H1 (cell line): ENCODE measurements around the gene FBXO21. TPM values are rescaled to one million over a fixed set of nuclear protein-coding genes. Genes with fewer than 3 reads are reported as not detected.

Experiments used
- CTCF ChIA-PET: fragments of 300-600 bp; sonication (Branson Sonifier 250); formaldehyde crosslinking; loops from one replicate; lab custom pipeline; 2021; ENCODE audit not compliant: partially characterized antibody; lab: Charles Lee
- POLR2A ChIA-PET: fragments of 300-600 bp; sonication (Branson Sonifier 250); formaldehyde crosslinking; loops from one replicate; lab custom pipeline; 2021; ENCODE audit warnings: inconsistent platforms; ENCODE audit not compliant: partially characterized antibody; lab: Charles Lee
- DNase-seq, 2 experiments: peaks; one replicate each; pipeline versions ENCODE4 v3.0.0 to v3.0.0-alpha.2; 2010 to 2022; ENCODE audit warnings: low spot score in 2 of 2, low read depth in 1 of 2, mixed read lengths in 1 of 2
- FAIRE-seq: peaks from 2 replicates; lab custom pipeline; 2011; peaks lifted over from hg19 to GRCh38; lab: Jason Lieb, UNC
- H2AFZ ChIP-seq: 2 replicates; pipeline ENCODE4 v1.8.1; 2012; ENCODE audit warnings: low read length, inconsistent platforms
- H2AK5ac ChIP-seq: 2 replicates; pipeline ENCODE4 v1.6.1; 2013; ENCODE audit warnings: low read depth, low read length
- H2BK120ac ChIP-seq: replicated peaks from 2 replicates; pipeline ENCODE3; 2013; ENCODE audit warnings: low read depth, low read length, inconsistent platforms
- H2BK12ac ChIP-seq: 2 replicates; pipeline ENCODE4 v1.6.1; 2013; ENCODE audit warnings: low read depth, low read length
- H2BK15ac ChIP-seq: 2 replicates; pipeline ENCODE4 v1.6.1; 2013; ENCODE audit warnings: low read length
- H2BK20ac ChIP-seq: 2 replicates; pipeline ENCODE4 v1.6.1; 2013; ENCODE audit warnings: low read length
- H2BK5ac ChIP-seq: 2 replicates; pipeline ENCODE4 v1.6.1; 2013; ENCODE audit warnings: low read depth, low read length
- H3K14ac ChIP-seq: 2 replicates; pipeline ENCODE4 v1.6.1; 2013; ENCODE audit warnings: inconsistent platforms; ENCODE audit not compliant: insufficient read length
- H3K18ac ChIP-seq: 2 replicates; pipeline ENCODE4 v1.6.1; 2013; ENCODE audit warnings: low read length; ENCODE audit errors: extremely low read depth
- H3K23ac ChIP-seq: 2 replicates; pipeline ENCODE4 v1.6.1; 2013; ENCODE audit warnings: inconsistent platforms; ENCODE audit not compliant: insufficient read length
- H3K23me2 ChIP-seq: 2 replicates; pipeline ENCODE4 v1.6.1; 2013; ENCODE audit warnings: low read depth, low read length
- H3K27ac ChIP-seq: 2 replicates; pipeline ENCODE4 v1.6.1; 2011; ENCODE audit warnings: low read depth, low read length, inconsistent platforms
- H3K27me3 ChIP-seq, 4 experiments: replicated peaks in 1 of 4; 1 replicate in 1 of 4; 2 replicates in 3 of 4; pipeline versions ENCODE4 v1.6.1 to v1.8.1; 2011 to 2013; ENCODE audit warnings: low read length in 3 of 4, mild to moderate bottlenecking in 3 of 4, inconsistent platforms in 2 of 4, mixed read lengths in 2 of 4, moderate library complexity in 1 of 4; ENCODE audit not compliant: control insufficient read depth in 3 of 4, insufficient read depth in 3 of 4; ENCODE audit errors: extremely low read depth in 1 of 4
- H3K36me3 ChIP-seq, 4 experiments: 2 replicates each; pipeline versions ENCODE4 v1.6.1 to v1.8.1; 2011 to 2013; ENCODE audit warnings: mild to moderate bottlenecking in 4 of 4, low read length in 3 of 4, moderate library complexity in 2 of 4, control low read depth in 1 of 4, inconsistent platforms in 1 of 4; ENCODE audit not compliant: insufficient read depth in 4 of 4, control insufficient read depth in 2 of 4
- H3K4ac ChIP-seq: replicated peaks from 2 replicates; pipeline ENCODE3; 2013; ENCODE audit warnings: low read length, low read depth, mixed read lengths, inconsistent platforms; ENCODE audit not compliant: insufficient read length
- H3K4me1 ChIP-seq, 4 experiments: replicated peaks in 1 of 4; 1 replicate in 1 of 4; 2 replicates in 3 of 4; pipeline versions ENCODE4 v1.6.1 to v1.8.1; 2011 to 2013; ENCODE audit warnings: low read length in 3 of 4, inconsistent platforms in 2 of 4, mixed read lengths in 1 of 4; ENCODE audit not compliant: insufficient read depth in 4 of 4, control insufficient read depth in 3 of 4
- H3K4me2 ChIP-seq, 2 experiments: 2 replicates each; pipeline versions ENCODE4 v1.6.1 to v1.8.1; 2011 to 2013; ENCODE audit warnings: low read depth in 2 of 2, low read length in 2 of 2, control low read depth in 1 of 2, inconsistent platforms in 1 of 2, mild to moderate bottlenecking in 1 of 2; ENCODE audit not compliant: insufficient read depth in 1 of 2
- H3K4me3 ChIP-seq, 4 experiments: fragments of 200-600, 300-600 bp in 1 of 4; sonication (generic), shearing (Covaris generic), sonication (Bioruptor Twin) in 1 of 4; 2 replicates each; pipeline versions ENCODE4 v1.5.1 to v1.8.1; 2011 to 2016; ENCODE audit warnings: low read length in 4 of 4, low read depth in 3 of 4, control low read depth in 2 of 4, inconsistent platforms in 2 of 4, mild to moderate bottlenecking in 2 of 4, mixed read lengths in 1 of 4, moderate library complexity in 1 of 4; ENCODE audit not compliant: insufficient read depth in 2 of 4; ENCODE audit errors: extremely low read depth in 1 of 4
- H3K56ac ChIP-seq: replicated peaks from 2 replicates; pipeline ENCODE3; 2013; ENCODE audit warnings: low read depth, mild to moderate bottlenecking, mixed read lengths, low read length, inconsistent platforms; ENCODE audit not compliant: insufficient read length
- H3K79me1 ChIP-seq: 2 replicates; pipeline ENCODE4 v1.6.1; 2013; ENCODE audit warnings: low read depth, low read length, control low read depth
- H3K79me2 ChIP-seq, 2 experiments: 2 replicates each; pipeline versions ENCODE4 v1.6.1 to v1.8.1; 2012 to 2013; ENCODE audit warnings: low read length in 2 of 2, mild to moderate bottlenecking in 2 of 2, inconsistent platforms in 1 of 2; ENCODE audit not compliant: insufficient read depth in 2 of 2, control insufficient read depth in 1 of 2
- H3K9ac ChIP-seq, 4 experiments: replicated peaks in 1 of 4; 1 replicate in 1 of 4; 2 replicates in 3 of 4; pipeline versions ENCODE4 v1.6.1 to v1.8.1; 2011 to 2013; ENCODE audit warnings: low read depth in 3 of 4, low read length in 3 of 4, control low read depth in 2 of 4, mild to moderate bottlenecking in 2 of 4, moderate library complexity in 2 of 4, inconsistent platforms in 1 of 4; ENCODE audit errors: extremely low read depth in 1 of 4
- H3K9me3 ChIP-seq, 2 experiments: 2 replicates each; pipeline versions ENCODE4 v1.6.1 to v1.8.1; 2012 to 2013; ENCODE audit warnings: mild to moderate bottlenecking in 2 of 2, moderate library complexity in 2 of 2, control low read depth in 1 of 2, inconsistent platforms in 1 of 2, low read depth in 1 of 2, low read length in 1 of 2, mixed read lengths in 1 of 2; ENCODE audit not compliant: insufficient read depth in 2 of 2
- H4K20me1 ChIP-seq, 2 experiments: replicated peaks in 1 of 2; 2 replicates each; pipeline versions ENCODE3 to v1.8.1; 2011 to 2013; ENCODE audit warnings: inconsistent platforms in 2 of 2, low read length in 2 of 2, mild to moderate bottlenecking in 1 of 2; ENCODE audit not compliant: insufficient read depth in 2 of 2, control insufficient read depth in 1 of 2
- H4K5ac ChIP-seq: 2 replicates; pipeline ENCODE4 v1.6.1; 2013; ENCODE audit warnings: low read length, low read depth, mixed read lengths, inconsistent platforms; ENCODE audit not compliant: insufficient read length
- H4K8ac ChIP-seq: 2 replicates; pipeline ENCODE4 v1.8.0; 2013; ENCODE audit warnings: mild to moderate bottlenecking, moderate library complexity, low read length, inconsistent platforms; ENCODE audit not compliant: insufficient read depth; ENCODE audit errors: extremely low read depth
- H4K91ac ChIP-seq: replicated peaks from 2 replicates; pipeline ENCODE3; 2013; ENCODE audit warnings: low read length, mixed read lengths, inconsistent platforms; ENCODE audit not compliant: insufficient read length
- BRCA1 ChIP-seq: IDR thresholded peaks from 2 replicates; pipeline ENCODE4 v1.6.1; 2012; ENCODE audit warnings: low read depth, low read length, improper control_type of control experiment
- SIRT6 ChIP-seq: IDR thresholded peaks from one replicate; pipeline ENCODE4 v1.7.1; 2012; ENCODE audit warnings: low read length, inconsistent platforms
- WGBS, 2 experiments: shearing (Covaris generic) in 1 of 2; methylation state at CpG; one replicate each; pipeline versions ENCODE4 v1.1.6 to v1.1.7; 2013 to 2015; ENCODE audit warnings: low lambda C conversion rate in 2 of 2, mixed read lengths in 2 of 2, inconsistent platforms in 1 of 2, low coverage in 1 of 2, missing lambda C conversion rate in 1 of 2; ENCODE audit not compliant: insufficient replicate concordance in 2 of 2, insufficient coverage in 1 of 2, insufficient read length in 1 of 2; ENCODE audit errors: extremely low coverage in 1 of 2, missing lambda C conversion rate in 1 of 2; 5-methylcytosine and 5-hydroxymethylcytosine counted together
- polyA plus RNA-seq, 7 experiments: library from polyadenylated mRNA; depleted of rRNA in 3 of 7; stranded (reverse) in 5 of 7; unstranded in 2 of 7; fragments of >200 nt in 5 of 7; fragments of 200-250 nt in 2 of 7; gene quantifications; 1 replicate in 5 of 7; 2 replicates in 1 of 7; 4 replicates in 1 of 7; pipeline versions ENCODE4 v1.2.1 to v1.2.3, GENCODE V29; 2011 to 2013; ENCODE audit warnings: missing spikeins in 2 of 7, mixed read lengths in 2 of 7
- total RNA-seq: library from RNA; stranded (reverse); fragmentation: NEBNext Ultra II Directional; extraction: Animal tissue kit (Norgen Biotek cat#: 25700); gene quantifications from 2 replicates; pipeline ENCODE4 v1.2.1, GENCODE V29; 2021
- TF ChIP-seq, protein P1 (sequence below): IDR thresholded peaks from 2 replicates; pipeline ENCODE4 v1.6.1; 2012; ENCODE audit warnings: low read length, inconsistent platforms

The FBXO21 gene
- total and polyA plus RNA-seq, 2 of the 8 experiments (the other 6 are each of a cell fraction or from before 2014, with no cell fraction given): 57.0 to 80.6 TPM

DNA sequence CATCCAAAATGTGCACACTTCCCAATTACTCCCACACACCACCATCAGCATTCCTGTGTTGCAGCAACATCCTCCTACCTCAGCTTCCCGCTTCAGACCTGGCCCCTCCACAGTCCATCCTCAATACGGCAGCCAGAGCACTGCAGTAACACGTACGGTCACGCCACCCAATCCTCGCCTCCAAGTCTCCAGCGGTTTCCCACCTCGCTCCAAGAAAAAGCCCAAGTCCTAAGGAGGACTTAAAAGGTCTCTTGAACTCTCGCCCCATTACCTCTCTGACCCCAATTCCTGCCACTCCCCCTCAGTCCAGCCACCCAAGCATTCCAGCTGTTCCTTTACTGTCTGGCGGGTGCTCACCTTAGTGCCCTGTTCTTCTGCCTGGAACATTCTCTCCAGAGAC, 12.0 kb downstream of the FBXO21 start:
- H2BK5ac ChIP-seq: no peak overlapping the region
- no peak overlapping the region for H2AK5ac ChIP-seq
- H3K27me3 ChIP-seq: no peaks in the 10 kb centered on the region
- H3K4me1 ChIP-seq: no peaks in the 10 kb centered on the region
- no peak overlapping the region for H3K9ac ChIP-seq
- peaks cover 0 to 2% of the 10 kb centered on the region in 2 experiments for H4K20me1 ChIP-seq
- H3K9me3 ChIP-seq: no peaks in the 10 kb centered on the region
- no peak overlapping the region for H3K4ac ChIP-seq
- H3K27ac ChIP-seq: no peak overlapping the region
- no peak overlapping the region for H3K4me2 ChIP-seq
- ChIA-PET POLR2A (interaction anchor here (1.1 kb wide), 1 partner anchor 12 kb away, joined by 4 read pairs; the partner anchor contains the start of gene FBXO21), CTCF (no interaction called here)
- no peaks in the 10 kb centered on the region for H3K23me2 ChIP-seq
- H3K4me3 ChIP-seq: no peak overlapping the region
- no peak overlapping the region for H2BK20ac ChIP-seq
- H4K8ac ChIP-seq: no peak overlapping the region
- no peak overlapping the region for H2BK12ac ChIP-seq
- no peak overlapping the region for H3K14ac ChIP-seq
- peaks cover 29 to 72% (median 58%) of the 10 kb centered on the region in 4 experiments for H3K36me3 ChIP-seq
- no peaks in the 10 kb centered on the region; the same call in 1 of the 2 replicates for H3K79me1 ChIP-seq
- no peak overlapping the region for H4K91ac ChIP-seq
- no peaks in the 10 kb centered on the region; a peak in 1 of 4 replicates for H3K79me2 ChIP-seq
- H3K18ac ChIP-seq: no peak overlapping the region
- no peak overlapping the region for H3K56ac ChIP-seq
- H3K23ac ChIP-seq: no peak overlapping the region
- H2AFZ ChIP-seq: no peak overlapping the region
- DNase-seq: no peak
- H2BK120ac ChIP-seq: no peak overlapping the region
- no peak overlapping the region for H2BK15ac ChIP-seq
- no peak overlapping the region for H4K5ac ChIP-seq
- no peak for FAIRE-seq
- 95% methylated on average over 10 of the region's 10 CpGs; no CpG with 5 or more reads in 1 of the 2 experiments for WGBS, 2 experiments
- TF ChIP-seq, protein P1, sequence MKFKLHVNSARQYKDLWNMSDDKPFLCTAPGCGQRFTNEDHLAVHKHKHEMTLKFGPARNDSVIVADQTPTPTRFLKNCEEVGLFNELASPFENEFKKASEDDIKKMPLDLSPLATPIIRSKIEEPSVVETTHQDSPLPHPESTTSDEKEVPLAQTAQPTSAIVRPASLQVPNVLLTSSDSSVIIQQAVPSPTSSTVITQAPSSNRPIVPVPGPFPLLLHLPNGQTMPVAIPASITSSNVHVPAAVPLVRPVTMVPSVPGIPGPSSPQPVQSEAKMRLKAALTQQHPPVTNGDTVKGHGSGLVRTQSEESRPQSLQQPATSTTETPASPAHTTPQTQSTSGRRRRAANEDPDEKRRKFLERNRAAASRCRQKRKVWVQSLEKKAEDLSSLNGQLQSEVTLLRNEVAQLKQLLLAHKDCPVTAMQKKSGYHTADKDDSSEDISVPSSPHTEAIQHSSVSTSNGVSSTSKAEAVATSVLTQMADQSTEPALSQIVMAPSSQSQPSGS: no peak
- TF ChIP-seq BRCA1: no peak
- TF ChIP-seq SIRT6: no peak
